Right renal cortex interstitium (tissue), 3 donors: Measurements from ENCODE around the gene H2BW2. TPM values are rescaled to one million over a fixed set of nuclear protein-coding genes. Genes with fewer than 3 reads are reported as not detected.

Source experiments
- polyA plus RNA-seq, 3 donors: library from polyadenylated mRNA; unstranded; fragments of 120-200 nt; gene quantifications; one replicate each; pipeline ENCODE4 v1.2.1, GENCODE V29; 2013; ENCODE audit not compliant: insufficient read length in 3 of 3

The H2BW2 gene
- polyA plus RNA-seq, 3 donors = 0.89 to 1.1 (median 1.00) TPM

Other genes starting within 250 kb of the H2BW2 start
- gene RAB9B, start 207.7 kb upstream of the H2BW2 start, polyA plus RNA-seq = 1 to 10 TPM; 2.4 to 2.7 (median 2.5) TPM
- 10 to 100 TPM; 23.5 to 25.2 (median 24.7) TPM for gene TMSB15B, start 77.3 kb upstream of the H2BW2 start, polyA plus RNA-seq
- not detected for gene H2BW1, start 26.2 kb upstream of the H2BW2 start, polyA plus RNA-seq
- gene TMSB15C, start 36.3 kb downstream of the H2BW2 start, polyA plus RNA-seq = 1 to 10 TPM; 7.9 to 9.3 (median 8.1) TPM
- gene ZCCHC18, start 72.6 kb downstream of the H2BW2 start, polyA plus RNA-seq = 1 to 10 TPM; 4.1 to 4.2 (median 4.2) TPM
- 10 to 100 TPM in 2 of 3 donors, 1 to 10 TPM in 1; 9.6 to 11.1 (median 10.3) TPM for gene SLC25A53, start 117.1 kb downstream of the H2BW2 start, polyA plus RNA-seq
- 10 to 100 TPM; 38.5 to 41.2 (median 40.0) TPM for gene FAM199X, start 126.5 kb downstream of the H2BW2 start, polyA plus RNA-seq
- not detected for gene ESX1, start 215.0 kb downstream of the H2BW2 start, polyA plus RNA-seq